ENCODE results near the gene CENPK. TPM values are rescaled to one million over a fixed set of nuclear protein-coding genes. Genes with fewer than 3 reads are reported as not detected.

CENPK gene
- polyA plus RNA-seq, 1 of the 3 experiments (the other 2 are of a cell fraction): 5.4 TPM

DNA sequence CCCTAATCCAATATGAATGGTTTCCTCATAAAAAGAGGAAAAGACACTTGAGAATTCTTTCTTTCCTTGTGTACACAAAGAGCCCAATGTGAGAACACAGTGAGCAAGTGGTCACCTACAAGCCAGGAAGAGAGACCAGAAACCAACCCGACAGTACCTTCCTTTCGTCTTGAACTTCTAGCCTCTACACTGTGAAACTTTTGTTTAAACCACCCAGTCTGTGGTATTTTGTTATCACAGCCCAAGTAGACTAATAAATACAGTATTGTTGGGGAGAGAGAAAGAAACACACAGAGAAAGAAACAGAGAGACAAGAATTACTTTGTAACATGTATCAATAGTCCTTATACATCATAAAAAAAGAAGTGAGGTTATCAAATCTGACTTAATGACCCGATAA, 37.2 kb downstream of the CENPK start:
- Histone ChIP-seq H4K20me1 (ENCODE audit: insufficient read depth) (no peaks in the 10 kb centered on the region), H3K79me2 (ENCODE audit: insufficient read depth) (no peaks in the 10 kb centered on the region), H3K4me3 (ENCODE audit: low read depth in 2 of 2, low read length in 1 of 2) (no peak overlapping the region), H3K9me2 (no peaks in the 10 kb centered on the region), H3K9ac (no peak overlapping the region), H3K36me3 (replicated peaks in 1 of 2; ENCODE audit: control insufficient read depth in 1 of 2, insufficient read depth in 2 of 2, low read length in 1 of 2) (peaks cover 0 to 49% of the 10 kb centered on the region in 2 experiments), H3K9me3 (no peaks in the 10 kb centered on the region), H3F3A (replicated peaks; ENCODE audit: insufficient read depth) (peaks cover 7% of the 10 kb centered on the region), H3K4me2 (no peak overlapping the region), H2AFZ (ENCODE audit: low read depth) (no peak overlapping the region), H3K4me1 (ENCODE audit: control insufficient read depth in 1 of 2, insufficient read depth in 2 of 2, low read depth in 1 of 2, low read length in 1 of 2) (no peaks in the 10 kb centered on the region), H3K27me3 (ENCODE audit: insufficient read depth) (no peaks in the 10 kb centered on the region), H3K27ac (ENCODE audit: low read depth in 2 of 2, low read length in 1 of 2) (no peak overlapping the region)
- 94% methylated on average over 3 of the region's 3 CpGs for WGBS (ENCODE audit: low lambda C conversion rate)
- POLR2A ChIA-PET: no interaction called here
- CTCF ChIA-PET: interaction anchor here (1.2 kb wide), 1 partner anchor 15 kb away, joined by 3 read pairs; no protein-coding TSS in a partner anchor
- TF ChIP-seq MXI1 (IDR thresholded peaks at IDR 0.05; ENCODE audit: low read depth, low read length): no peak
- no peak for TF ChIP-seq TEAD4 (IDR thresholded peaks at IDR 0.05; ENCODE audit: borderline replicate concordance, insufficient read depth)
- TF ChIP-seq GATA2 (CRISPR knock-in tag; IDR thresholded peaks at IDR 0.05): no peak
- no peak for DNase-seq

DNA sequence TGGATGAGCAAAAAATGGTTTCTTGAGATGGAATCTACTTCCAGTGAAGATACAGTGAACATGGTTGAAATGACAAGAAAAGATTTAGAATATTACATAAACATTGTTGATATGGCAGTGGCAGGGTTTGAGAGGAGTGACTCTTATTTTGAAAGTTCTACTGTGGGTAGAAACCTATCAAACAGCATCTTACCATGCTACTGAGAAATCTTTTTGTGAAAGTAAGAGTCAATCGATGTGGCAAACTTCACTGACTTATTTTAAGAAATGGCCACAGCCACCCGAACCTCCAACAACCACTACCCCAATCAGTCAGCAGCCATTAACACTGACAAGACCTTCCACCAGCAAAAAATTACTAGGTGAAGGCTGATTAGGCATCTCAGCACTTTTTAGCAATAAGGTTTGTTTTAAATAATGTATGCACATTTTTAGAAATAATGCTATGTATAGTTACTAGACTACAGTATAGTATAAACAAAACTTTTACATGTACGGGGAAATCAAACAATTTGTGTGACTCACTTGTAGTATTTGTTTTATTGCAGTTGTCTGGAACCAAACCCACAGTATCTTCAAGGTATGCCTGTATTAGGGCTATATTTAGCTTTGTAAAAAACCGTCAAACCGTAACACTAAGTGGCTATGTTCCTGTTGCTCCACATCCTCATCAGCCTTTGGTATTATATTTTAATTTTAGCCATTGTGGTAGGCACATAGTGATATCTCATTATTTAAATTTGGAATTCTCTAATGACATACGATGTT, 50.6 kb downstream of the CENPK start:
- ChIA-PET CTCF (no interaction called here), POLR2A (no interaction called here)
- no peak for DNase-seq
- no peak overlapping the region for H3K4me2 ChIP-seq
- peaks cover 4% of the 10 kb centered on the region for H3F3A ChIP-seq (replicated peaks; ENCODE audit: insufficient read depth)
- no peak overlapping the region for H3K4me3 ChIP-seq (ENCODE audit: low read depth in 2 of 2, low read length in 1 of 2)
- no peaks in the 10 kb centered on the region for H3K9me2 ChIP-seq
- H3K27me3 ChIP-seq (ENCODE audit: insufficient read depth): no peaks in the 10 kb centered on the region
- H3K79me2 ChIP-seq (ENCODE audit: insufficient read depth): no peaks in the 10 kb centered on the region
- no peak overlapping the region for H3K27ac ChIP-seq (ENCODE audit: low read depth in 2 of 2, low read length in 1 of 2)
- no peaks in the 10 kb centered on the region for H3K36me3 ChIP-seq (replicated peaks in 1 of 2; ENCODE audit: control insufficient read depth in 1 of 2, insufficient read depth in 2 of 2, low read length in 1 of 2)
- no peak overlapping the region for H2AFZ ChIP-seq (ENCODE audit: low read depth)
- no peaks in the 10 kb centered on the region for H4K20me1 ChIP-seq (ENCODE audit: insufficient read depth)
- no peak overlapping the region for H3K9ac ChIP-seq
- H3K9me3 ChIP-seq: no peaks in the 10 kb centered on the region
- WGBS (ENCODE audit: low lambda C conversion rate): 81% methylated on average over 6 of the region's 6 CpGs
- TF ChIP-seq GABPA (IDR thresholded peaks at IDR 0.05; ENCODE audit: low read depth) (no peak), FOXM1 (IDR thresholded peaks at IDR 0.05; ENCODE audit: low read depth) (no peak), EZH2phosphoT487 (IDR thresholded peaks at IDR 0.05; ENCODE audit: borderline replicate concordance, low read depth) (no peak), GATA2 (CRISPR knock-in tag; IDR thresholded peaks at IDR 0.05) (no peak), POLR2AphosphoS5 (IDR thresholded peaks at IDR 0.05; ENCODE audit: low read depth, low read length) (no peak), TEAD4 (IDR thresholded peaks at IDR 0.05; ENCODE audit: borderline replicate concordance, insufficient read depth) (no peak), MXI1 (IDR thresholded peaks at IDR 0.05; ENCODE audit: low read depth, low read length) (no peak), RXRA (IDR thresholded peaks at IDR 0.05; ENCODE audit: borderline replicate concordance, low read depth) (no peak), FOXJ3 (CRISPR knock-in tag; IDR thresholded peaks at IDR 0.05) (no peak), TAF1 (IDR thresholded peaks at IDR 0.05; ENCODE audit: borderline replicate concordance, low read depth, low read length) (no peak), TCF12 (IDR thresholded peaks at IDR 0.05) (no peak), CHD2 (IDR thresholded peaks at IDR 0.05; ENCODE audit: low read length, partially characterized antibody) (no peak), JUND (IDR thresholded peaks at IDR 0.05) (no peak), RCOR1 (IDR thresholded peaks at IDR 0.05; ENCODE audit: low read length) (no peak), EP300 (IDR thresholded peaks at IDR 0.05; ENCODE audit: borderline replicate concordance in 1 of 2, low read depth in 1 of 2, low read length in 1 of 2) (no peak), RFX5 (IDR thresholded peaks at IDR 0.05; ENCODE audit: low read length) (no peak)
- TF ChIP-seq, protein P1, sequence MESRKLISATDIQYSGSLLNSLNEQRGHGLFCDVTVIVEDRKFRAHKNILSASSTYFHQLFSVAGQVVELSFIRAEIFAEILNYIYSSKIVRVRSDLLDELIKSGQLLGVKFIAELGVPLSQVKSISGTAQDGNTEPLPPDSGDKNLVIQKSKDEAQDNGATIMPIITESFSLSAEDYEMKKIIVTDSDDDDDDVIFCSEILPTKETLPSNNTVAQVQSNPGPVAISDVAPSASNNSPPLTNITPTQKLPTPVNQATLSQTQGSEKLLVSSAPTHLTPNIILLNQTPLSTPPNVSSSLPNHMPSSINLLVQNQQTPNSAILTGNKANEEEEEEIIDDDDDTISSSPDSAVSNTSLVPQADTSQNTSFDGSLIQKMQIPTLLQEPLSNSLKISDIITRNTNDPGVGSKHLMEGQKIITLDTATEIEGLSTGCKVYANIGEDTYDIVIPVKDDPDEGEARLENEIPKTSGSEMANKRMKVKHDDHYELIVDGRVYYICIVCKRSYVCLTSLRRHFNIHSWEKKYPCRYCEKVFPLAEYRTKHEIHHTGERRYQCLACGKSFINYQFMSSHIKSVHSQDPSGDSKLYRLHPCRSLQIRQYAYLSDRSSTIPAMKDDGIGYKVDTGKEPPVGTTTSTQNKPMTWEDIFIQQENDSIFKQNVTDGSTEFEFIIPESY (IDR thresholded peaks at IDR 0.05; ENCODE audit: borderline replicate concordance, low read depth): no peak
- TF ChIP-seq, protein P2, sequence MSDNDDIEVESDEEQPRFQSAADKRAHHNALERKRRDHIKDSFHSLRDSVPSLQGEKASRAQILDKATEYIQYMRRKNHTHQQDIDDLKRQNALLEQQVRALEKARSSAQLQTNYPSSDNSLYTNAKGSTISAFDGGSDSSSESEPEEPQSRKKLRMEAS (IDR thresholded peaks at IDR 0.05; ENCODE audit: low read depth): no peak
- TF ChIP-seq, protein P3, sequence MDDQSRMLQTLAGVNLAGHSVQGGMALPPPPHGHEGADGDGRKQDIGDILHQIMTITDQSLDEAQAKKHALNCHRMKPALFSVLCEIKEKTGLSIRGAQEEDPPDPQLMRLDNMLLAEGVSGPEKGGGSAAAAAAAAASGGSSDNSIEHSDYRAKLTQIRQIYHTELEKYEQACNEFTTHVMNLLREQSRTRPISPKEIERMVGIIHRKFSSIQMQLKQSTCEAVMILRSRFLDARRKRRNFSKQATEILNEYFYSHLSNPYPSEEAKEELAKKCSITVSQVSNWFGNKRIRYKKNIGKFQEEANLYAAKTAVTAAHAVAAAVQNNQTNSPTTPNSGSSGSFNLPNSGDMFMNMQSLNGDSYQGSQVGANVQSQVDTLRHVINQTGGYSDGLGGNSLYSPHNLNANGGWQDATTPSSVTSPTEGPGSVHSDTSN (IDR thresholded peaks at IDR 0.05): no peak
- TF ChIP-seq, protein P4, sequence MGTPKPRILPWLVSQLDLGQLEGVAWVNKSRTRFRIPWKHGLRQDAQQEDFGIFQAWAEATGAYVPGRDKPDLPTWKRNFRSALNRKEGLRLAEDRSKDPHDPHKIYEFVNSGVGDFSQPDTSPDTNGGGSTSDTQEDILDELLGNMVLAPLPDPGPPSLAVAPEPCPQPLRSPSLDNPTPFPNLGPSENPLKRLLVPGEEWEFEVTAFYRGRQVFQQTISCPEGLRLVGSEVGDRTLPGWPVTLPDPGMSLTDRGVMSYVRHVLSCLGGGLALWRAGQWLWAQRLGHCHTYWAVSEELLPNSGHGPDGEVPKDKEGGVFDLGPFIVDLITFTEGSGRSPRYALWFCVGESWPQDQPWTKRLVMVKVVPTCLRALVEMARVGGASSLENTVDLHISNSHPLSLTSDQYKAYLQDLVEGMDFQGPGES (IDR thresholded peaks at IDR 0.05; ENCODE audit: low read depth, low read length): no peak
- 0 out of 4 replicates have a peak, but pooled peaks cover 0 to 1% of the 10 kb centered on the region in 2 experiments for H3K4me1 ChIP-seq (ENCODE audit: control insufficient read depth in 1 of 2, insufficient read depth in 2 of 2, low read depth in 1 of 2, low read length in 1 of 2)

Measured in SK-N-SH (cell line).